IMR-90 (cell line): ENCODE measurements around the gene TMUB1. TPM values are rescaled to one million over a fixed set of nuclear protein-coding genes. Genes with fewer than 3 reads are reported as not detected.

Source experiments
- ATAC-seq: fragments of 200-7000 bp; cut with Tn5 transposase; 2 replicates; pipeline ENCODE4 v1.9.1; 2020; ENCODE audit warnings: low read depth, mild to moderate bottlenecking, moderate library complexity
- BruUV-seq: library from RNA; stranded (reverse); fragments of 400-500 nt; replicated peaks from 2 replicates; lab custom pipeline; 2021; lab: Mats Ljungman, UMichigan
- CTCF ChIA-PET: fragments of 300-600 bp; formaldehyde crosslinking; extraction: SDS; loops from one replicate; lab custom pipeline; 2021; ENCODE audit warnings: antibody characterized with exemption; lab: Yijun Ruan, JAX
- POLR2A ChIA-PET: fragments of 300-600 bp; sonication (Branson Sonifier 250); formaldehyde crosslinking; loops from one replicate; lab custom pipeline; 2022; ENCODE audit warnings: antibody characterized with exemption; ENCODE audit not compliant: unreplicated experiment; lab: Charles Lee
- DNase-seq: peaks from one replicate; pipeline ENCODE4 v3.0.0; 2013
- H2AFZ ChIP-seq: replicated peaks from 2 replicates; pipeline ENCODE3; 2013; ENCODE audit warnings: low read length, mild to moderate bottlenecking; ENCODE audit not compliant: poor library complexity
- H2AK5ac ChIP-seq: 2 replicates; pipeline ENCODE4 v1.6.1; 2013; ENCODE audit warnings: low read depth, low read length, inconsistent platforms
- H2AK9ac ChIP-seq: replicated peaks from 2 replicates; pipeline ENCODE3; 2013; ENCODE audit warnings: mild to moderate bottlenecking, low read depth, low read length, moderate library complexity; ENCODE audit not compliant: poor library complexity
- H2BK120ac ChIP-seq: 2 replicates; pipeline ENCODE4 v1.6.1; 2013; ENCODE audit warnings: low read depth, low read length, inconsistent platforms
- H2BK15ac ChIP-seq: 3 replicates; pipeline ENCODE4 v1.6.1; 2013; ENCODE audit warnings: low read depth, low read length, inconsistent platforms
- H2BK20ac ChIP-seq: 2 replicates; pipeline ENCODE4 v1.6.1; 2013; ENCODE audit warnings: low read depth, mild to moderate bottlenecking, inconsistent platforms, low read length, moderate library complexity
- H2BK5ac ChIP-seq: 2 replicates; pipeline ENCODE4 v1.6.1; 2013; ENCODE audit warnings: mild to moderate bottlenecking, low read depth, low read length, inconsistent platforms; ENCODE audit not compliant: poor library complexity, severe bottlenecking
- H3K14ac ChIP-seq: replicated peaks from 2 replicates; pipeline ENCODE4 v1.6.1; 2013; ENCODE audit warnings: low read depth, low read length, inconsistent platforms
- H3K18ac ChIP-seq: 2 replicates; pipeline ENCODE4 v1.6.1; 2013; ENCODE audit warnings: low read depth, low read length, control low read depth
- H3K23ac ChIP-seq: 2 replicates; pipeline ENCODE4 v1.6.1; 2013; ENCODE audit warnings: low read depth, low read length, inconsistent platforms
- H3K27ac ChIP-seq: 2 replicates; pipeline ENCODE4 v1.5.1; 2013; ENCODE audit warnings: mild to moderate bottlenecking, control low read depth, low read length; ENCODE audit not compliant: insufficient read depth
- H3K27me3 ChIP-seq: 2 replicates; pipeline ENCODE4 v1.6.1; 2013; ENCODE audit warnings: low read length; ENCODE audit not compliant: control insufficient read depth, insufficient read depth
- H3K36me3 ChIP-seq: 2 replicates; pipeline ENCODE4 v1.6.1; 2013; ENCODE audit warnings: low read length, mixed read lengths; ENCODE audit not compliant: control insufficient read depth, insufficient read depth
- H3K4ac ChIP-seq: 2 replicates; pipeline ENCODE4 v1.6.1; 2013; ENCODE audit warnings: low read depth, low read length, inconsistent platforms
- H3K4me1 ChIP-seq: 2 replicates; pipeline ENCODE4 v1.6.1; 2013; ENCODE audit warnings: low read length, mixed read lengths; ENCODE audit not compliant: control insufficient read depth, insufficient read depth
- H3K4me2 ChIP-seq: 2 replicates; pipeline ENCODE4 v1.6.1; 2013; ENCODE audit warnings: low read depth, mild to moderate bottlenecking, control low read depth, low read length, moderate library complexity
- H3K4me3 ChIP-seq: 2 replicates; pipeline ENCODE4 v1.5.1; 2013; ENCODE audit warnings: low read depth, mild to moderate bottlenecking, control low read depth, low read length, moderate library complexity; ENCODE audit not compliant: insufficient read depth
- H3K56ac ChIP-seq: 2 replicates; pipeline ENCODE4 v1.6.1; 2013; ENCODE audit warnings: low read length, inconsistent platforms; ENCODE audit not compliant: insufficient read depth; ENCODE audit errors: extremely low read depth
- H3K79me1 ChIP-seq, 2 experiments: 2 replicates each; pipeline ENCODE4 v1.6.1; 2013; ENCODE audit warnings: low read length in 2 of 2, inconsistent platforms in 1 of 2, low read depth in 1 of 2
- H3K9ac ChIP-seq: 2 replicates; pipeline ENCODE4 v1.6.1; 2013; ENCODE audit warnings: low read depth, low read length, control low read depth
- H3K9me1 ChIP-seq: 2 replicates; pipeline ENCODE4 v1.6.1; 2013; ENCODE audit warnings: low read length, inconsistent platforms; ENCODE audit not compliant: insufficient read depth
- H3K9me3 ChIP-seq: 2 replicates; pipeline ENCODE4 v1.6.1; 2013; ENCODE audit warnings: low read length; ENCODE audit not compliant: control insufficient read depth, insufficient read depth
- H4K20me1 ChIP-seq: 2 replicates; pipeline ENCODE4 v1.6.1; 2013; ENCODE audit warnings: low read length, inconsistent platforms; ENCODE audit not compliant: insufficient read depth
- H4K5ac ChIP-seq: 2 replicates; pipeline ENCODE4 v1.6.1; 2013; ENCODE audit warnings: mild to moderate bottlenecking, low read depth, low read length, control low read depth
- H4K8ac ChIP-seq, 2 experiments: 2 replicates each; pipeline ENCODE4 v1.6.1; 2013; ENCODE audit warnings: low read depth in 2 of 2, low read length in 2 of 2, control low read depth in 1 of 2, inconsistent platforms in 1 of 2
- H4K91ac ChIP-seq: 2 replicates; pipeline ENCODE4 v1.6.1; 2013; ENCODE audit warnings: low read depth, low read length, inconsistent platforms; ENCODE audit not compliant: insufficient read depth
- CEBPB ChIP-seq: IDR thresholded peaks from 2 replicates; pipeline ENCODE4 v1.6.1; 2012; ENCODE audit warnings: low read depth, low read length, improper control_type of control experiment
- CHD1 ChIP-seq: IDR thresholded peaks from 2 replicates; pipeline ENCODE4 v1.6.1; 2012; ENCODE audit warnings: low read depth, low read length, improper control_type of control experiment
- CTCF ChIP-seq: conservative IDR thresholded peaks from 2 replicates; pipeline ENCODE4 v1.5.1; 2012; ENCODE audit warnings: mild to moderate bottlenecking, low read depth, low read length, improper control_type of control experiment
- MAZ ChIP-seq: IDR thresholded peaks from 2 replicates; pipeline ENCODE4 v1.6.1; 2012; ENCODE audit warnings: low read depth, mild to moderate bottlenecking, low read length, improper control_type of control experiment, moderate library complexity, borderline replicate concordance
- POLR2A ChIP-seq: IDR thresholded peaks from 2 replicates; pipeline ENCODE4 v1.6.1; 2012; ENCODE audit warnings: mild to moderate bottlenecking, low read depth, low read length
- RAD21 ChIP-seq: IDR thresholded peaks from 2 replicates; pipeline ENCODE4 v1.6.1; 2012; ENCODE audit warnings: low read length, improper control_type of control experiment
- SMC3 ChIP-seq: fragments of 150-350 bp; IDR thresholded peaks from 2 replicates; pipeline ENCODE4 v1.6.1; 2016; ENCODE audit warnings: low read depth, mild to moderate bottlenecking, antibody characterized with exemption, low read length, moderate library complexity
- WGBS, 2 experiments: methylation state at CpG; one replicate each; pipeline versions ENCODE4 v1.1.5 to v1.1.7; 2013; ENCODE audit warnings: missing lambda C conversion rate in 2 of 2; ENCODE audit not compliant: insufficient read length in 1 of 2; ENCODE audit errors: extremely low coverage in 2 of 2; 5-methylcytosine and 5-hydroxymethylcytosine counted together
- dilution Hi-C: fragments of 300-500 bp; cut with HindIII; formaldehyde crosslinking; loops from one replicate; pipeline ENCODE4 v1.14.3; 2018; ENCODE audit warnings: low sequenced_read_pairs; ENCODE audit not compliant: unreplicated experiment
- in situ Hi-C: fragments of 300-500 bp; cut with MboI; formaldehyde crosslinking; loops from 3 replicates; pipeline ENCODE4 v1.14.3; 2019; ENCODE audit warnings: low sequenced_read_pairs, inconsistent platforms, mixed read lengths
- intact Hi-C: fragments of 100-400 bp; cut with micrococcal nuclease; formaldehyde crosslinking; loops from 2 replicates; pipeline ENCODE4 v1.10.0; 2022
- polyA plus RNA-seq, 3 experiments: library from polyadenylated mRNA; depleted of rRNA; stranded (reverse); fragments of >200 nt; gene quantifications; 2 replicates each; pipeline ENCODE4 v1.2.3, GENCODE V29; 2012; ENCODE audit warnings: low replicate concordance in 1 of 3
- total RNA-seq: library from RNA; depleted of rRNA; stranded (reverse); fragments of >200 nt; gene quantifications from 2 replicates; pipeline ENCODE4 v1.2.3, GENCODE V29; 2012

The TMUB1 gene
- total and polyA plus RNA-seq, 2 of the 4 experiments (the other 2 are of a cell fraction): 6.8 to 29.8 TPM

DNA sequence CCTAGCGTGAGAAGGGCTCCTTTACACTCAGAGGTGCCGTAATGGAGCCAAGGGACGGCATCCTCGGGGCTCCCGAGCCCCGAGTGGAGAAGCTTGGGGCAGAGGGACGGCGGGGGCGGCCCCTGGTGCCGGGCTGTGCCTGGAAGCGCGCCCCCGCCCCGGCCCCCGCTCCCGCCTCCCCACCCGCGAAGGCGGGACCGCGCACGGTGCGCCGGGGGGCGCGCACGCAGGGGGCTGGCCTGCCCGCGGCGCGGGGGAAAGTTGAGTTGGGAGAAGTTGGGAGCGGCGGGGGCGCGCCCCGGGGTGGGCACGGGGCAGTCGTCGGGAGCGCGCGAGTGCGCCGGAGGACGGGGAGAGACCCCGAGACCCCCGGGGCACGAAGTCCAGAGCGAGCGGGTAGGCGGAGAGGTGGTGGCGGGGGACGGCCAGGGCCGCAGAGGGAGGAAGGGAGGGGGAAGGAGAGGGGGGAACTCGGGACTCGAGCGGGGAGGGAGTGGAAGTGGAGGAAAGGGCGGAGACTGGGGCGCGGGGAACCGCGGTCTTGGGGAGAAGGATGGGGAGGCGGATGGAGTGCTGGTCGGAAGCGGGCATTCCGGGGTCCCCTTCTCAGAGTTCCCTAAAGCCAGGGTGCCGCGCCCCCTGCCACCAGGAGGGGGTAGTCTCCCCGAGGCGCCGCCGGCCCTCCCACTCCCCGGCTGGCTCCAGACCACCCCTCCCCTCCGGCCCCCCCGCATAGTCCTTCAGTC, 23.8 kb downstream of the TMUB1 start, which contains the start of gene SLC4A2:
Gene SLC4A2 (plus strand): TSS at position 223 of the 746 bp plus-strand sequence. CDS start 2,399 bp downstream, outside the sequence.
- TF ChIP-seq SMC3 (no peak), CTCF (peak; percentile 49), MAZ (peak; percentile 98), RAD21 (0 out of 2 replicates have a peak, but pooled peaks have one; percentile 21), CEBPB (no peak), POLR2A (no peak; the same call in 1 of the 2 replicates), CHD1 (no peak)
- POLR2A ChIA-PET: no interaction called here
- WGBS, 2 experiments: 0% methylated on average over 1 of the region's 75 CpGs; no CpG with 5 or more reads in 1 of the 2 experiments
- ATAC-seq: peak; percentile 32
- Histone ChIP-seq H3K4me1 (peaks cover 43% of the 10 kb centered on the region), H3K4me2 (peak within 1 kb of the TSS; percentile 99), H3K14ac (peak within 1 kb of the TSS; percentile 97), H3K9ac (peak within 1 kb of the TSS; percentile 84), H4K91ac (peak within 1 kb of the TSS; percentile 98), H3K36me3 (peaks cover 3% of the 10 kb centered on the region; the same call in 1 of the 2 replicates), H3K56ac (peak within 1 kb of the TSS; percentile 95), H2AFZ (peak within 1 kb of the TSS; percentile 95), H3K9me1 (peaks cover 12% of the 10 kb centered on the region; the same call in 1 of the 2 replicates), H3K79me1 (peaks cover 20 to 64% of the 10 kb centered on the region in 2 experiments), H4K8ac (peak within 1 kb of the TSS; percentile 94 to 100), H2AK9ac (peak within 1 kb of the TSS; percentile 100), H3K18ac (peak within 1 kb of the TSS; percentile 80), H3K27ac (peak within 1 kb of the TSS; percentile 97), H3K27me3 (no peaks in the 10 kb centered on the region), H2BK120ac (peak within 1 kb of the TSS; percentile 84), H4K5ac (peak within 1 kb of the TSS; percentile 80), H3K23ac (peak within 1 kb of the TSS; percentile 91), H3K4ac (peak within 1 kb of the TSS; percentile 97), H2BK5ac (peak within 1 kb of the TSS; percentile 95), H2BK20ac (peak within 1 kb of the TSS; percentile 18), H3K4me3 (peak within 1 kb of the TSS; percentile 94), H3K9me3 (no peaks in the 10 kb centered on the region), H2BK15ac (peak within 1 kb of the TSS; percentile 69; the same call in 2 of the 3 replicates), H2AK5ac (peak within 1 kb of the TSS; percentile 96), H4K20me1 (peaks cover 25% of the 10 kb centered on the region)
- dilution Hi-C loops (no loop called here), in situ Hi-C loops (no loop called here), intact Hi-C loops (loop anchor here (1.0 to 2.0 kb wide), 3 partner anchors 9 to 52 kb away; partner anchors contain the start of gene FASTK)
- BruUV-seq: no TSS peak
- CTCF ChIA-PET: no interaction called here
- peak; percentile 58 for DNase-seq
